ENCODE results near the gene PPP1R9B.

The PPP1R9B gene

DNA sequence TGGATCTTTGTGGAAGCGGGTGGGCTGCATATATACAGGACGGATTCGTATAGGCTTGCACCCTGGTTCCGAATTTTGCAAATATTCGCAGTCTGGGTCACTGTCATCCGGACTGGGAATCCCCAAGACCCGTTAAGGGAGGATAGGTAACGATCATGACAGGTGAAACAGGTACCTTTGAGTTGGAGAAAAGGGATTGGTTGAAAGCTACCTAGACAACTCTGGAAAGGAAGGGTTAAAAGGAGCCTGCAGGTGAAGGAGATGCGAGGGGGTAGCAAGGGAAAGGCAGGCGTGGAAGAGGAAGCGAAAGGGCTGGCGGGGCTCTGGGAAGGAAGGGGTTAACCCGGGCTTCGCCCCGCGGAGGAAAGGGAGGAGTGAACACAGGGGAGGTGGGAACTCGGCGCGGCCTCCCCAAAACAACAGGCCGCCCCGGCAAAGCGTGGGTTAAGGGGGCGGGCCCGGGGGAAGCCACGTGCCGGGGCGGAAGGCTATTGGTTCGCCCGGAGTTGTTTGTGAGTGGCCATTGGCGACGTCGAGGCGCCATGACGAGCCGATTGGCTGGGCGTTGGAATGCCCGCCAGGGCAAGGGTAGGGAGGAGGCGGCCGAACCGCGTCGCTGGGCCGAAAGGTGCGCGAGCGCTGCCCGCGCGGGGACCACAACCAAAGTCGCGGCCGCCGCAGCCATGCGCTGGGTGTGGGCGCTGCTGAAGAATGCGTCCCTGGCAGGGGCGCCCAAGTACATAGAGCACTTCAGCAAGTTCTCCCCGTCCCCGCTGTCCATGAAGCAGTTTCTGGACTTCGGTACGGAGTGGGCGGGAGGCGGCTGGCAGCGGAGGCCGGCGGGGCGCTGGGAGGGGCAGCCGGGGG lies 55.5 kb downstream of the PPP1R9B start, which contains the start of gene PDK2:
Gene PDK2, plus strand, starts transcription at position 599 of the 867 bp plus-strand sequence. Its CDS starts 85 bp downstream, at position 684.
- H3K9me3 ChIP-seq: no peaks in the 10 kb centered on the region
- H3K36me3 ChIP-seq (replicated peaks): no peaks in the 10 kb centered on the region
- H3K4me1 ChIP-seq: peaks cover 15% of the 10 kb centered on the region
- peak within 1 kb of the TSS; percentile 62 for H3K4me3 ChIP-seq
- peak; percentile 90 to 95 for DNase-seq (ENCODE audit: low spot score in 2 of 2)
- H3K27me3 ChIP-seq (ENCODE audit: low read depth): no peaks in the 10 kb centered on the region
- in situ Hi-C loops (cut with MboI; ENCODE audit: low sequenced_read_pairs): loop anchor here (5.0 kb wide), 1 partner anchor 197 kb away; no protein-coding TSS in a partner anchor

DNA sequence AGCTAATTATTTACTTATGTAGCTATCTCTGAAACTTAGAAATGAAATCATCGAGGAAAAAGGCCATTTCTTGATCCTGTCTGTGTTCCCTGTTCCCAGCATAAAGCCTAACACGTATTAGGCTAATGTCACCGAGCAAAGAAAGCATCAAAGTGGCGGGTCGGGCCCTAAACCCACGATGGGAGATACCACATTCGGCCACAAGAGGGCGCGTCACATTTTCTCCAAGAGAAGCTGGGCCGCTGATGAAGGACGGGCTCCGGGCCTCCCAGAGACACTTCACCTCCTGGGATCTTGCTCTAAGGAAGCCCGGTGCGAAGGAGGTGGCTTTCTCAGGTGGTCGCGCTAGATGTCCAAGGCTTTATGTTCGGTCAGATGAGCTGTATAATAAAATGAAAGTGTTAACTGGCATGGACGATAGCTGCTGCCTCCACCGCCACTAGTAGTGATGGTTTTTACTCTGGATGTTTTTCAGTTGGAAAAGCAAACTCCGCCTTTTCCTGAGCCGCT lies 56.2 kb downstream of the PPP1R9B start:
- no peaks in the 10 kb centered on the region for H3K36me3 ChIP-seq (replicated peaks)
- peak; percentile 77 to 95 for DNase-seq (ENCODE audit: low spot score in 2 of 2)
- no peaks in the 10 kb centered on the region for H3K27me3 ChIP-seq (ENCODE audit: low read depth)
- no peaks in the 10 kb centered on the region for H3K9me3 ChIP-seq
- in situ Hi-C loops (cut with MboI; ENCODE audit: low sequenced_read_pairs): loop anchor here (5.0 kb wide), 1 partner anchor 198 kb away; no protein-coding TSS in a partner anchor
- peaks cover 15% of the 10 kb centered on the region for H3K4me1 ChIP-seq
- peak overlapping the region; percentile 62 for H3K4me3 ChIP-seq

DNA sequence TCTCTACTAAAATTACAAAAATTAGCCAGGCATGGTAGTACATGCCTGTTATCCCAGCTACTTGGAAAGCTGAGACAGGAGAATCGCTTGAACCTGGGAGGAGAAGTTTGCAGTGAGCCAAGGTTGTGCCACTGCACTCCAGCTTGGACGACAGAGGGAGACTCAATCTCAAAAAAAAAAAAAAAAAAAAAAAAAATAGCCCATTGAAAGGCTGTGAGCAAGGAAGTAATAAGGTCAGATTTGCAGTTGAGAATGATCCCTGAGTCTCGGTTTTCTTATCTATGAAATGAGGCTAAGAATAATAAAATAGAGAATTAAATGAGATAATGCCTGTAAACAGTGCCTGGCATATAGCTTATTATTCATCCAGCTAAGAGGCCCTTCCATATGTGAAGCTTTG lies 56.7 kb downstream of the PPP1R9B start:
- in situ Hi-C loops (cut with MboI; ENCODE audit: low sequenced_read_pairs): loop anchor here (5.0 kb wide), 1 partner anchor 198 kb away; no protein-coding TSS in a partner anchor
- no peaks in the 10 kb centered on the region for H3K27me3 ChIP-seq (ENCODE audit: low read depth)

DNA sequence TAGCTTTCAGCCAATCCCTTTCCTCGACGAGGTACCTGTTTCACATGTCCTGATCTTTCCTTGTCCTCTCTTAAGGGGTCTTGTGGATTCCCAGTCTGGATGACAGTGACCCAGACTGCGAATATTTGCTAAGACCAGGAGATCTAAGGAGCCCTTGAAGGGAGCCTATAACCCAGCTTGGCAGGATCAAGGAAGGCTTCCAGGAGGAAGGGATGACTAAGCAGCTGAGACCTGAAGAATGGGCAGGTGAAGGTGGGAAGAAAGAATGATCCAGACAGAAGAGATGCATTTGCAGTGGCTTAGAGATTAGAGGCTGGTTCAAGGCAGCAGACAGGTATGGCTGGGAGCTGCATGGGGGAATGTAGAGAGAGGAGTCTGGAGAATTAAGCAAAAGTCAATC lies 57.2 kb downstream of the PPP1R9B start:
- Histone ChIP-seq H3K27me3 (ENCODE audit: low read depth) (no peaks in the 10 kb centered on the region), H3K4me1 (peaks cover 15% of the 10 kb centered on the region), H3K4me3 (no peak overlapping the region), H3K9me3 (no peaks in the 10 kb centered on the region), H3K36me3 (replicated peaks) (no peaks in the 10 kb centered on the region)
- in situ Hi-C loops (cut with MboI; ENCODE audit: low sequenced_read_pairs): loop anchor here (5.0 kb wide), 1 partner anchor 199 kb away; no protein-coding TSS in a partner anchor
- DNase-seq (ENCODE audit: low spot score in 2 of 2): no peak

More for the DNA sequence above, 56.7 kb downstream of the PPP1R9B start:
- H3K9me3 ChIP-seq: no peaks in the 10 kb centered on the region
- no peak overlapping the region for H3K4me3 ChIP-seq
- H3K4me1 ChIP-seq: peaks cover 15% of the 10 kb centered on the region
- no peaks in the 10 kb centered on the region for H3K36me3 ChIP-seq (replicated peaks)
- no peak for DNase-seq (ENCODE audit: low spot score in 2 of 2)

DNA sequence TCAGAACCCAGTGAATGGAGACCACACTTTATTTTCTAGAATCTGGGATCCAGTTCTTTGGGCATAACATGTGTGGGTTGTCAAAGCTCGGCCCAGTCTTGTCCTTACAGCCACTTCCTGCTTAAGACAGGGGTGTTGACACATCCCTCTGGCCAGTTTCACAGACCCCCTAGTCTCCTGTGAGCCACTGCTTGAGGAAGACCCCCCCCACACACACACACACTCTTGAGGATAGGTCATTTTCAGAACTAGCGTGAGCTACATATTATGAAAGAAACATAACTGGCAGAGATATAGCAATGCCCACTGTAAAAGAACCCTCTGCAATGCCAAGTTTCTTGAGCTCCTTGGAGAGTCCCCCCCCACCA lies 58.6 kb downstream of the PPP1R9B start:
- Histone ChIP-seq H3K27me3 (ENCODE audit: low read depth) (no peaks in the 10 kb centered on the region), H3K36me3 (replicated peaks) (no peaks in the 10 kb centered on the region), H3K4me3 (no peak overlapping the region), H3K4me1 (peaks cover 15% of the 10 kb centered on the region), H3K9me3 (no peaks in the 10 kb centered on the region)
- in situ Hi-C loops (cut with MboI; ENCODE audit: low sequenced_read_pairs): loop anchor here (5.0 kb wide), 1 partner anchor 200 kb away; no protein-coding TSS in a partner anchor
- DNase-seq (ENCODE audit: low spot score in 2 of 2): no peak

DNA sequence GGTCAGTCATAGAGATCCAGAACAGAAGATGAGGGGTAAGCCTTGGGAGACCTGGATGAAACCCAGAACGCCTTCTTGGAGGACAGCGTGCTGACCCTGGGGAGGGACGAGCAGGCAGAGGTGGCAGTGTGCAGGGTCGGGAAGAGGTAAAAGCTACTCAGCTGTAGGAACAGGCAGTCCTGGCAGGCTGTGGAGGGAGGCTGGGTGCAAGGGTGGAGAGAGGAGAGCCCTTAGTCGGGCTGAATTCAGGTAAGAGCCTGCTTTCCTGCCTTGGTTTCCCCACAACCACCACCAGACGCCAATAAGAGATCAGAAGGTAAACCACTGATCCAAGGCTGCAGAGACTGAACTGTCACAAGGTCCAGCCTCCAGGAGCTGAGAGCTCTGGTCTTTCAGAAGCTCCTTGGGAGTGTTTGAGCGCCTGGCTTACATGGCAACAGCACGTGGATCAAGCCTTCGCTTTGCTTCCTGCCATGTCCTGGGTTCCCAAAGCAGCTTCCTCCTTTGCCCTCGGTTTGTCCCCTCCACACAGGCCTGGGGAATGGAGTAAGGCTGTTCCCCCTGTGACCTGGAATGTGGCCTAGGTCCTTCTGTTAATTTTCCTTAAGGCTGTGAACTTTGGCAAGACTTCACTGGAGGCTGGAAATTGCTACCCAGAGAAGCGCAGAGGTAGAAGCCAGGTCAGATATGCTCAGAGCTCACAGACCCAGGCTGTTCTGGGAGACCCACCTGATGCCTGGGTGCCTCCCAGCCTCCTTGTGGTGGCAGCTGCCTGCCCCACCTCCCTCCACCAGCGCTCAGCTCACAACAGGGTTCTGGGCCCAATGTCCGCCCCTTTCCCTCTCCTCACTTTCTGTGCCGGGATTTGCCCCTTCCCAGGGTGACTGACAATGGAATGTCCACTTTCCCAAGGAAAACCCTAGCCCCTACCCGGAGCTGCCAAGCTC lies 59.2 kb downstream of the PPP1R9B start:
- in situ Hi-C loops (cut with MboI; ENCODE audit: low sequenced_read_pairs): loop anchor here (5.0 kb wide), 1 partner anchor 201 kb away; no protein-coding TSS in a partner anchor
- no peak overlapping the region for H3K4me3 ChIP-seq
- H3K9me3 ChIP-seq: no peaks in the 10 kb centered on the region
- peaks cover 15% of the 10 kb centered on the region for H3K4me1 ChIP-seq
- no peaks in the 10 kb centered on the region for H3K36me3 ChIP-seq (replicated peaks)
- DNase-seq (ENCODE audit: low spot score in 2 of 2): no peak
- H3K27me3 ChIP-seq (ENCODE audit: low read depth): no peaks in the 10 kb centered on the region

DNA sequence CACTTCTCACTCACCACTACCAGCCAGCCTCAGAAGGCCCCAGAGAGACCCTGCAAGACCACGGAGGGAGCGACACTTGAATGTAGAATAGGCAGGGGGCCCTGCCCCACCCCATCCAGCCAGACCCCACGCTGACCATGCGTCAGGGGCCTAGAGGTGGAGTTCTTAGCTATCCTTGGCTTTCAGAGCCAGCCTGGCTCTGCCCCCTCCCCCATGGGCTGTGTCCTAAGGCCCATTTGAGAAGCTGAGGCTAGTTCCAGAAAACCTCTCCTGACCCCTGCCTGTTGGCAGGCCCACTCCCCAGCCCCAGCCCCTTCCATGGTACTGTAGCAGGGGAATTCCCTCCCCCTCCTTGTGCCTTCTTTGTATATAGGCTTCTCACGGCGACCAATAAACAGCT lies 60.4 kb downstream of the PPP1R9B start:
- in situ Hi-C loops (cut with MboI; ENCODE audit: low sequenced_read_pairs): loop anchor here (5.0 kb wide), 1 partner anchor 202 kb away; no protein-coding TSS in a partner anchor
- DNase-seq (ENCODE audit: low spot score in 2 of 2): no peak
- no peaks in the 10 kb centered on the region for H3K36me3 ChIP-seq (replicated peaks)

DNA sequence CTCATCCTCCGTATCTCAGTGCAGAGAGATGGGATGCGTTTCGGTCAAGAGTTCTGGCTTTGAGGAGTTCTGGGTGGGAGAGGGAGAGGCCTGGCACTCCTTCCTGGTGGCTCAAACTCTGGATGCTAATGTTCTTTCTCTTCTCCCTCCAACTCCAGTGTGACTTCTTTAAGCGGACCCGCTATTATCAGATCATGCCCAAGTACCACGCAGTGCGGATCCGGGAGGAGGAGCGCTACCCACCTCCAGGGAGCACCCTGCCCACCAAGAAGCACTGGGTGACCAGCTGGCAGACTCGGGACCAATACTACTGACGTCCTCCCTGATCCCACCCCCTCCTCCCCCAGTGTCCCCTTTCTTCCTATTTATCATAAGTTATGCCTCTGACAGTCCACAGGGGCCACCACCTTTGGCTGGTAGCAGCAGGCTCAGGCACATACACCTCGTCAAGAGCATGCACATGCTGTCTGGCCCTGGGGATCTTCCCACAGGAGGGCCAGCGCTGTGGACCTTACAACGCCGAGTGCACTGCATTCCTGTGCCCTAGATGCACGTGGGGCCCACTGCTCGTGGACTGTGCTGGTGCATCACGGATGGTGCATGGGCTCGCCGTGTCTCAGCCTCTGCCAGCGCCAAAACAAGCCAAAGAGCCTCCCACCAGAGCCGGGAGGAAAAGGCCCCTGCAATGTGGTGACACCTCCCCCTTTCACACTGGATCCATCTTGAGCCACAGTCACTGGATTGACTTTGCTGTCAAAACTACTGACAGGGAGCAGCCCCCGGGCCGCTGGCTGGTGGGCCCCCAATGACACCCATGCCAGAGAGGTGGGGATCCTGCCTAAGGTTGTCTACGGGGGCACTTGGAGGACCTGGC lies 61.3 kb downstream of the PPP1R9B start:
- DNase-seq (ENCODE audit: low spot score in 2 of 2): no peak
- in situ Hi-C loops (cut with MboI; ENCODE audit: low sequenced_read_pairs): loop anchor here (5.0 to 10.0 kb wide), 2 partner anchors 62 to 224 kb away; no protein-coding TSS in a partner anchor
- Histone ChIP-seq H3K4me1 (0 out of 2 replicates have a peak, but pooled peaks cover 2% of the 10 kb centered on the region), H3K27me3 (ENCODE audit: low read depth) (no peaks in the 10 kb centered on the region), H3K36me3 (replicated peaks) (no peaks in the 10 kb centered on the region), H3K4me3 (no peak overlapping the region), H3K9me3 (no peaks in the 10 kb centered on the region)

More for the DNA sequence above, 60.4 kb downstream of the PPP1R9B start:
- Histone ChIP-seq H3K4me3 (no peak overlapping the region), H3K4me1 (peaks cover 9% of the 10 kb centered on the region), H3K27me3 (ENCODE audit: low read depth) (no peaks in the 10 kb centered on the region), H3K9me3 (no peaks in the 10 kb centered on the region)

DNA sequence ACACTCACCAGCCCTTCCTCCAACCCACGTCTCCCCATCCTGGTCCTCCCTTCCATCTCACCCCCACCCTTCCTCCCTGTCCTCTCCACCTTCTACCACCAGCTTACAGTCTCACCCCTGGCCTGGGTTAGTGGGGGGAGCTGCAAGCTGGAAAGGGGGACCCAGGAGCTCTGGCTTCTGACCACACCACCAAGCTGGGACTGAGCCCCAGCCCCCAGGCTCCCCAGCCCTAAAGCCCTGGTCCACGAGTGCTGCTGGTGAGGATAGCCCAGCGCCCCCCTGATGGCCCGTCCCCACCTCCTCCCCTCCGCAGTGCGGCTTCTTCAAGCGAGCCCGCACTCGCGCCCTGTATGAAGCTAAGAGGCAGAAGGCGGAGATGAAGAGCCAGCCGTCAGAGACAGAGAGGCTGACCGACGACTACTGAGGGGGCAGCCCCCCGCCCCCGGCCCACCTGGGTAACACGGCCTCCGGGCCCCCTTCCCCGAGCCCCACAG lies 62.5 kb downstream of the PPP1R9B start:
- in situ Hi-C loops (cut with MboI; ENCODE audit: low sequenced_read_pairs): loop anchor here (5.0 to 10.0 kb wide), 2 partner anchors 61 to 223 kb away; no protein-coding TSS in a partner anchor
- H3K27me3 ChIP-seq (ENCODE audit: low read depth): no peaks in the 10 kb centered on the region
- H3K9me3 ChIP-seq: no peaks in the 10 kb centered on the region
- DNase-seq (ENCODE audit: low spot score in 2 of 2): no peak
- no peaks in the 10 kb centered on the region for H3K4me1 ChIP-seq
- H3K36me3 ChIP-seq (replicated peaks): no peaks in the 10 kb centered on the region
- no peak overlapping the region for H3K4me3 ChIP-seq

DNA sequence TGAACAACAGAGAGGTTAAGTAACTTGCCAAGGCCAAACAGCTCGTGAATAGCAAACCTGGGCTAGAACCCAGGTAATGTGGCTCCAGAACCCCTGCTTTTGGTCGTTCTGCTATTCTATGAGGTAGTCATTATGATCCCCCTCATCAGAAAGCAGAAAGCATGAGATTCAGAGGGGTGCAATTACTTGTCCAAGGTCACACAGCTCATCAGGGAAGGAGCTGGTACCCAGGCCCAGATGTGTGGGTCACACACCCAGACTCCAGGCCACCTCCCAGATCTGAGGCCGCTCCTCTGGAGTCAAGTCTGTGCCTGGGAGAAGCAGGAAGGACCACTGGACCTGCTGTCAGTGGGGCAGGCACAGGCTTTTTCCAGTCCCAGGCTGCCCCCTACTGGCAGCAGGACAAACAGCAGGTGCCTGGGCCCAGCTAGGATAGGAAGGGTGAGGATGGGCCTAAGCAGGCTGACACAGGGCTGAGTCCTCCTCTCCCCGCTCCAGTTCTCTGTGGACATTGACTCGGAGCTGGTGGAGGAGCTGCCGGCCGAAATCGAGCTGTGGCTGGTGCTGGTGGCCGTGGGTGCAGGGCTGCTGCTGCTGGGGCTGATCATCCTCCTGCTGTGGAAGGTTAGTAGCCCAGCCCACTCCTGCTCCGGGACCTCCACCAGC lies 63.1 kb downstream of the PPP1R9B start:
- in situ Hi-C loops (cut with MboI; ENCODE audit: low sequenced_read_pairs): loop anchor here (5.0 to 10.0 kb wide), 2 partner anchors 60 to 223 kb away; no protein-coding TSS in a partner anchor
- no peaks in the 10 kb centered on the region for H3K9me3 ChIP-seq
- H3K27me3 ChIP-seq (ENCODE audit: low read depth): no peaks in the 10 kb centered on the region
- H3K36me3 ChIP-seq (replicated peaks): no peaks in the 10 kb centered on the region
- DNase-seq (ENCODE audit: low spot score in 2 of 2): peak; percentile 50 to 81
- H3K4me3 ChIP-seq: no peak overlapping the region
- no peaks in the 10 kb centered on the region for H3K4me1 ChIP-seq

Data from HAP-1 (cell line).